LNCaP clone FGC (cell line): ENCODE results near the gene WARS2.

Source experiments
- DNase-seq: peaks from one replicate; pipeline ENCODE4 v3.0.0-alpha.2; 2011; ENCODE audit warnings: low read depth
- H3K4me3 ChIP-seq: 2 replicates; pipeline ENCODE4 v1.5.1; 2011; ENCODE audit warnings: mild to moderate bottlenecking, low read depth, low read length, control low read depth
- TF ChIP-seq, protein P1 (sequence below): IDR thresholded peaks from 2 replicates; pipeline ENCODE4 v1.5.1; 2012; ENCODE audit warnings: mild to moderate bottlenecking; ENCODE audit not compliant: control insufficient read depth, insufficient read depth; ENCODE audit errors: extremely low read depth

WARS2 gene

DNA sequence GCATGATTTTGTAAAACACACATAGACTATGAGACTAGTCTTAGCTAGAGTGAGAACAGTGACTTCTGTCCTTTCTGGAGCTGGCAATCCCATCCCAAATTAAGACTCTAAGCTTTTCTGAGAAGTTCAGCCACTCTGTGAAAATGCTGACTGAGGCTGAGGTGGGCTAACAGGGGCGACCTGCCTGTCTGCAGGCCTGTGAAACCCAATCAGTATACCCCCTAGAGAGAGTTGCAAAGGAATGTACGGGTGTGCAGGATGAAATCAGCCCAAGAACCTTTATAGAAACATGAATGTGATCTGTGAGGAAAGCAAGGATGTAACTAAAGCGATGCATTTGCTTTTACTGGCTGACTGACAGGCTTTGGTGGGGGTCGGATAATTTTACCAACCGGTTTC lies 136.3 kb downstream of the WARS2 start:
- H3K4me3 ChIP-seq: no peak overlapping the region
- TF ChIP-seq, protein P1, sequence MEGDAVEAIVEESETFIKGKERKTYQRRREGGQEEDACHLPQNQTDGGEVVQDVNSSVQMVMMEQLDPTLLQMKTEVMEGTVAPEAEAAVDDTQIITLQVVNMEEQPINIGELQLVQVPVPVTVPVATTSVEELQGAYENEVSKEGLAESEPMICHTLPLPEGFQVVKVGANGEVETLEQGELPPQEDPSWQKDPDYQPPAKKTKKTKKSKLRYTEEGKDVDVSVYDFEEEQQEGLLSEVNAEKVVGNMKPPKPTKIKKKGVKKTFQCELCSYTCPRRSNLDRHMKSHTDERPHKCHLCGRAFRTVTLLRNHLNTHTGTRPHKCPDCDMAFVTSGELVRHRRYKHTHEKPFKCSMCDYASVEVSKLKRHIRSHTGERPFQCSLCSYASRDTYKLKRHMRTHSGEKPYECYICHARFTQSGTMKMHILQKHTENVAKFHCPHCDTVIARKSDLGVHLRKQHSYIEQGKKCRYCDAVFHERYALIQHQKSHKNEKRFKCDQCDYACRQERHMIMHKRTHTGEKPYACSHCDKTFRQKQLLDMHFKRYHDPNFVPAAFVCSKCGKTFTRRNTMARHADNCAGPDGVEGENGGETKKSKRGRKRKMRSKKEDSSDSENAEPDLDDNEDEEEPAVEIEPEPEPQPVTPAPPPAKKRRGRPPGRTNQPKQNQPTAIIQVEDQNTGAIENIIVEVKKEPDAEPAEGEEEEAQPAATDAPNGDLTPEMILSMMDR: no peak
- no peak for DNase-seq

GRCh38 chr1:119003413-119004128 lies 136.9 kb downstream of the WARS2 start:
- TF ChIP-seq, protein P1: no peak
- no peak for DNase-seq
- H3K4me3 ChIP-seq: no peak overlapping the region

DNA sequence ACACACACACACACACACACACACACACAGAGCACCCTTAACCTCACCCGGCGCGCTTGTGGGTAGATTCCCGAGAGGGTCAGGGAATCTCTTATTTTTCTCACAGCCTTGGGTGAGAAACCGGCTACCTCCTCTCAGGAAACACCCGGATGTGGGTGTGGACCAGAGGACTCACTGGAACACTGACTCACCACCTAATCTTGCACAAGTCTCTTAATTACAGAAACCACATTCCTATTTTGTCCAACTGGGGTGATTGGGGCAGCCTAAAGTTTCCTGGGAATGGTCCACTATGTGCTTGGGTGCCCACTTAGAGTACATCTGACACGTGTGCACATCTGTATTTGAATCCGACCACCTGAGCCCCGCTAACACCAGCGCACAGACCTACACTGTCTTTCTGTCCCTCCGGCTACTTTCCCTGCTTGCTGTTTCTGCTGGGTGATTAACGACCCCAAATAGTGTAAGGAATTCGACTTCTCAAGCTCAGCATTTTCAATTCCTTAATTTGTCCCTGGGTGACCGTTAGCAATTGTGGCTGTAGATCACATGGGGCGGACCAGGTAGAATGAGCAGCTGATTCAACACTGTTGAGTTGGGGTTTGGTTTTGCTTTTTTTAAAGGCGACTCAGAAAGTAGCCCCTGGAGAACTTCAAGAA lies 138.3 kb downstream of the WARS2 start:
- TF ChIP-seq, protein P1: no peak
- no peak overlapping the region for H3K4me3 ChIP-seq
- DNase-seq: no peak

- H3K4me3 ChIP-seq: no peak overlapping the region
- TF ChIP-seq, protein P1: no peak
- DNase-seq: no peak
Observed at GRCh38 chr1:119001181-119002027, 139.0 kb downstream of the WARS2 start.

DNA sequence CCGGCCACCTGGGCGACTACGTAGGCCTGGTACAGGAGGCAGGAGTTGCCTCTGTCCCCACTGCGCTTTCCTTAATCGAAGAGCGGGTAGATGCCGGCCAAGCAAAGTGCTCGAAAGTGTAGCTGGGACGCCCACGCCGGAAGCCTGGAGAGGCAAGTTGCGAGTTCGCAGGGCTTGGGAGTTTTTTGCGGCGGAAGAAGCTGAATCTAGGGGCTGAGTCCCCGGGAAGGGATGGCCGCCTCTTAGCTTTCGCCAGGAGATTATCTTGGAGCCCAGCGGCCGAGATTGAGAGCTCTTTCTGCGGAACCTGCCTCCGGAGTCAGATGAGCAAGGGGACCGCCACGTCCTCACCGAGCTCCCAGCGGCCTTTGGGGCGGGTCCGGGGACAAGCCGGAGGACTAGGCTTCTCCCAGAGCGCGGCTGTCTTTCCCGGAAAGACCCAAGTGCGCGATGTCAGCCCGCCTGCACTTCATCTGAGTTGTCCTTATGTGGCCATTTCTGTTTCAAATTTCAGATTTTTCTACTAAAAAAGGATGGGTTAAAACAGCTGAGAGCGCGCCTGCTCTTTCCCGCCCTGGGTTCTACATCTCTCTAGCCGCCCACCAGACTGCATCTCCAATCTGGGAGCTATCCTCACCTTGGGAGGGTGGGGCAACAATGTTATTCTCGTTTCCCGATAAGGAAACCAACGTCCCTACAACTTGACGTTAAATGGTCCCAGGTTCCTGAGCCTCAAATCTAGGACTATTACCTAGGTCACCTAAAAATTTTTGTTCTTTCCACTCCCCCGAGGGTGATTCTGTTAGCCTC lies 139.9 kb downstream of the WARS2 start:
- no peak for DNase-seq
- no peak overlapping the region for H3K4me3 ChIP-seq
- TF ChIP-seq, protein P1: no peak

DNA sequence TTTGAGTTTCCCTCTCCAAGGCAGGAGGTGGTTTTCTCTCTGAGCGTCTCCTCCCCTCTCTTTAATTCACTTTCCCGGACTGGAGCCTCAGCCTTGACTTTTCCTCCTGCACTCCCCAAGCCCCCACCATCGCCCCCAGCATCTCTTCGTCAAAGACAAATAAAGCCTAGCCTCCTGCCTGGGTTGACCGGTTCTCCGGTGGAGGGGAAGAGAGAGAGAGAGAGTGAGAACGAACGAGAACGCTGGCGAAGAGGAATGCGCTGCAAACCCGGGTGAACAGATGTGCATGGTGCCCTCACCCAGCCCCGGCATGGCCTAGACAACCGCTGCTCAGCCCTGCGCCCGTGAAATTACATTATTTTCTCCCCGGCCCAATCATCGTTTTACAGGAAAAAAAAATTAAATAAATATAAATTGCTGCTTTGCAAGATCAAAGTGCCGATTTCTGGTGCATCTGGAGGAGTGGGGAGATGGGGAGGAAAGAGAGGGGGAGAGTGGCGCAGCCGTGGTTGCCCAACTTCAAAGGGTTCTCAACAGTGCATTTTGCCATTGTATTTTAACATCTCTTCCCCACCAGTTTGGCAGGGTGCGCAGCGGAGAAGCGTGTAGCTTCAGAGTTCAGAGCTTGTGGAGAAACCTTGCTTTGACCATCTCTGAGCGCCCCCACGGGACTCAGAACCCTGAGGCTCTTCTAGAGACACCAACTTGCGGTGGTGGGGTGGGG lies 140.9 kb downstream of the WARS2 start:
- TF ChIP-seq, protein P1: no peak

More for the DNA sequence above, 140.9 kb downstream of the WARS2 start:
- DNase-seq: no peak
- no peak overlapping the region for H3K4me3 ChIP-seq
